ENCODE results near the gene DLG4.

- TF ChIP-seq CTCF (IDR thresholded peaks at IDR 0.05; ENCODE audit: borderline replicate concordance, extremely low read depth, low read length, poor library complexity, severe bottlenecking), result no peak
- TF ChIP-seq EZH2 (IDR thresholded peaks at IDR 0.05; ENCODE audit: borderline replicate concordance, low read depth, low read length, severe bottlenecking), result no peak
These were observed 17.2 kb upstream of the DLG4 start for GRCh38 chr17:7236808-7237207.
